Activated effector memory CD4-positive, alpha-beta T cell treated with Interleukin-2 at 50 U/mL for 16 hours (primary cell): ENCODE results near the gene MBD3L2.
"Not testable (repeated sequence)": the region's sequence is repeated elsewhere in the genome, so short reads cannot be mapped to it uniquely, and the experiment has no call there.

Source experiments
- DNase-seq: peaks from one replicate; pipeline ENCODE4 v3.0.0-alpha.2; 2020

MBD3L2 gene

DNA sequence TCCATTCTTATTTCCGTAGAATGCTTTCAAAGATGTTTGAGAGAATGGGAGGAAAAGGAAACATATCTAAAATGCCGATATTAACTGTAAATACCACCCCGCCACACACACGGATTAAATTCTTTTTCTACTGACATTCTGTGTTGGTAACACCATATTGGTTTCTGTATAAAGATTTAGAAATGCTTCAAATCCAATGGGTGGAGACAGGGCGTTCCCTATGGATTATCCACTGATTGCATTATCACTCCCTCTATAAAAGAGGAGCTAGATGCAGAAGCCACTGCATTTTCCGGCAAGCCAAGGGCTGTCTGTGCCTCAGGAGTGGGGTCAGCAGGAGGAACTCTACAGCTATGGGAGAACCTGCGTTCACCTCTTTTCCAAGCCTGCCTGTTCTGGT is at the start of gene MBD3L2:
Gene MBD3L2 (plus strand): TSS at position 301 of the 400 bp plus-strand sequence. CDS start 53 bp downstream, at position 354.
- not testable (repeated sequence) for DNase-seq

DNA sequence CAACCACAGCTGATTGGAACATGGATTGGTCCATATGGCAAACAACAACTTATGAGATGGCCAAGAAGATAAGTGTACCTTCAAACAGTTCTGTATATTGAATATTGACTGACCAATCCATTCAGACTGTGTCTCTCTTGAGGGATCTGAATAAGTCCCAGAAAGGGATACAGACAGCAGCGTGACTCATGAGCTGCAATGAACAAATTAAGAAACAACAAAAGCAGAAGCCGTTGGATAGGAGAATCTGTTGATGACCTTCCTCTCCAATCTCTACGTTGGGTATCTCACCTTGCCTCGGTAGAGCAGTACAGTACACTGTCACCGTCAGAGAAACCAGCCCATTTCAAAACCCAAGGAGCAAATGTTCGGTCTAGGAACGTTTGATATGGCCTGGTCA is 49.2 kb upstream of the MBD3L2 start:
- DNase-seq, result no peak

DNA sequence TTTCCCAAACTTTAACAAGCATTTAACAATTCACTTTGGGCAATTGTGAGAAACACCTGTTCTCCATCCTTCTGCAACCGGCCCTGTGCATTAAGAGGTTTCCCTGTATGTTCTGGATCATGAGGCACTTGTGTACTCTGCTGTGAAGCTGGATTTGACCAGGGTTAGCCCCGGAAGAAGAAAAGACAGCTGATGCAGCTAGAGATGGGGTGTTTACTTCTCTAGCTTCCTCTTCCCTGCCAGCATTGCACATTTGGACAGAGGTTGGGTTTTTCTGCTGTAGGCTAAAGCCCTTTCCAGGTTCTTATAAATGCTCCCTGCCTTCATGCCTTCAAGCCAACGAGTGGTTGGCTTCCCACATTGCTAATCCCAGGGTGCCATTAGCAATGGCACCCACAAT is 48.8 kb upstream of the MBD3L2 start:
- DNase-seq, result no peak

DNA sequence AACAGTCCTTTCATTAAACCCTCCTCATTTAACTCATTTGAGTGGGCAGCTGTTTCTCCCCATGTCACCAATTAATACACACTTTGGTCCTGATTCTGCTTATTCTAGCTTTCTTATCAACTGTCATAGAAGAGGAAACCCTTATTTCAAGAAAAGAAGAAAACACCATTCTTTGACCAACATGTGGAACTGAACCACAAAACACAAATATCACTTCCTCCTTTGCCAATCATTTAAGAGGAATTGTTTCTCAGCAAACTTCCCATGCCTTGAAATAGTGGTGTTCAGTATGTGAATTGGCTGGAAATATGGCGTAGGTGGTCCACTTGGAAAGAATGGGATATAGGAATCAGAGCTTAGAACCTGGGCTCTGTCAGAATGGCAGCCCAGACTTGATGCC is 48.3 kb upstream of the MBD3L2 start:
- no peak for DNase-seq

DNA sequence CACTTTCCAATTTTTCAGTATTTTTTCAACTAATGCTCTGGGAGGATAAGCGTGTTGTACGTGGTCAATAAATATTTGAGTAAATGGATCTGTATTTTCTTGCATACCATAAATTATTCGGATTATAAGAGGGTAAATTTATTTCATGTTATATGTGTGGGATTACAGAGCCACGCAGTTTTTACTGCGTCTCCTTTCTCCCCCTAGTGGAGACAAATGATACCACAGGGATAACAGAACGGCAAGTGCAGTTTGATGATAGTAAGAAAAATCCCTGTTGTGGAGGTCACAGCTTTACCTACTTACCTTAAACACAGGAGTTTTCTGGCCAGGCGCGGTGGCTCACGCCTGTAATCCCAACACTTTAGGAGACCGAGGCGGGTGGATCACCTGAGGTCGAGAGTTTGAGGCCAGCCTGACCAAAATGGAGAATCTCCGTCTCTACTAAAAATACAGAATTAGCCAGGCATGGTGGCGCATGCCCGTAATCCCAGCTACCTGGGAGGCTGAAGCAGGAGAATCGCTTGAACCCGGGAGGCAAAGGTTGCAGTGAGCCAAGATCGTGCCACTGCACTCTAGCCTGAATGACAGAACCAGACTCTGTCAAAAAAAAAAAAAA is 44.7 kb upstream of the MBD3L2 start:
- no peak for DNase-seq

DNA sequence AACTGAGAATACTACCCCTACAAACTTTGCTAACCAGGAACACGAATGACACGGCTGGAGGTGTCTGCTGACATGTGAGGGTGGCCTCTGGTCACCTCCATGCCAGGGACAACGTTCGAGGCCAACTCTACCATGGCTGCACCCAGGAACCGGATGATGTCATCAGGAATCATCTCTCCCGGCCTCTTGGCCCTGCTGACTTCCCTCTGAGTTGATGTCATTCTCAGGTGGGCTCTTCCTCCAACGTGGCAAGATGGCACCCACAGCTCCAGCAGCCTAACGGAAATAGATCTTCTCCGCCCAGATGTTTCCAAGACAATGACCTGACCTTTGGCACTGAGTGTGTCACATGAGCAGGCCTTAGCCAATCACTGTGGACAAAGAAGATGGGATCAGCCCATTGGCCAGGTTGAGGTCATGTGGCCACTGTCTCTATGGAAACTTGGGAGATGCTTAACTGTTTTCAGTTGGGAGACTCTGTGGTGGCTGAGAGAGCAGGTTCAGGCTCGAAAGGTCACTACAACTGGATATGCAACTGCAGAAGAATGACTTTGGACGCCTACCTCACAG is 42.9 kb upstream of the MBD3L2 start:
- DNase-seq, result no peak

DNA sequence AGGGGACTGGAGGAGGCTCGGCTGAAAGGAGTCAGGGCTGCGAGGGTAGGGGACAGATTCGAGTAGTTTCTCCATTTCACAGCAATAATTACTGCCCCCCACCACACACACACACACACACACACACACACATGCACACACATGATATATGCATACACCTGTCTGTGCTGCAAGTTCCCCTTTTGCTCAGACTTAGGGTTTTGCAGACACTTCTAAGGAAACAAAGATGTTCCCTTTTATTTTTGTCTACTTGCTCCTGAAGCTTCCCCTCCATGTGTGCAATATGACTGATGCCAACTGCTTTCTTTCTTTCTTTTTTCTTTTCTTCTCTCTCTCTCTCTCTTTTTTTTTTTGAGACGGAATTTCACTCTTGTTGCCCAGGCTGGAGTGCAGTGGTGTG is 41.3 kb upstream of the MBD3L2 start:
- no peak for DNase-seq

GRCh38 chr19:7010722-7011593 is 38.2 kb upstream of the MBD3L2 start:
- DNase-seq, result no peak

DNA sequence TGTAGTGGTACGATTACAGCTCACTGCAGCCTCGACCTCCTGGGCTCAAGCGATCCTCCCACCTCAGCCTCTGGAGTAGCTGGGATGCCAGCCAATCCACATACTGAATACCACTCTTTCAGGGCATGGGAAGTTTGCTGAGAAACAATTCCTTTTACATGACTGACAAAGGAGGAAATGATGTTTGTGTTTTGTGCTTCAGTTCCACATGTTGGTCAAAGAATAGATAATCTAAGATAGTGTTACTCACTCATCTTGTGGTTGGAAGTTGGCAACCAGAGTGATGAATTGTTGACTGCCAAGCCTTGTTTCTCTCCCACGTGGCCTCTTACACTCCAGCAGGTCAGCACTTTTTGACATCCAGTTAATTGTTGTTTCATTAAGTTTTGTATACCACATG is 35.4 kb upstream of the MBD3L2 start:
- no peak for DNase-seq

- DNase-seq, result no peak
These were observed 30.3 kb upstream of the MBD3L2 start for GRCh38 chr19:7018828-7019227.

GRCh38 chr19:7021331-7021730 is 27.8 kb upstream of the MBD3L2 start, which contains the start of gene MBD3L2B:
MBD3L2B (minus strand) TSS chr19:7021431; CDS start chr19:7021397, 34 bp downstream.
- not testable (repeated sequence) for DNase-seq

- DNase-seq, result not testable (repeated sequence)
These were observed 20.3 kb upstream of the MBD3L2 start for GRCh38 chr19:7028790-7029189.

- not testable (repeated sequence) for DNase-seq
These were observed 18.8 kb upstream of the MBD3L2 start, which contains the start of gene MBD3L5 for GRCh38 chr19:7030278-7030677. MBD3L5 (plus strand) TSS chr19:7030578; CDS start chr19:7030612, 34 bp downstream.

GRCh38 chr19:7040079-7040478 is 9.0 kb upstream of the MBD3L2 start, which contains the start of gene MBD3L4:
MBD3L4 (minus strand) TSS chr19:7040179; CDS start chr19:7040144, 35 bp downstream.
- DNase-seq, result not testable (repeated sequence)

DNA sequence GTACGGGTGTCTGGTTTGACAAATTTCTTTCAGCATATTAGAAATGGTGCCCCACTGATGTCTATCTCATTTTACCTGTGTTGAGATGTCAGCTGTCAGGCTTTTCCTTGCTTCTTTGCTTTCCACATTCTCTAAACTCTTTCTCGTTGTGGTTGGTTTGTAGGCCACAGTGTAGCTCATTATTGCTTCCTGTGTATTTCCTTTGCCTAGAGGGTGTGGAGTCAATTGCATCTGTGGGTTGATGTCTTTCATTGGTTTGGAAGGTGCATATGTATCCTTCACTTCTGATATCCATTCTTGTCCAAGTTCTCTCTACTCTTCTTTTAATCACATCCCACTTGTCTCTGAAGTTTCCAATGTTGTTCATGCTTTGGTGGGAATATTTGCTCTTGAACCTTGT is 7.6 kb upstream of the MBD3L2 start:
- DNase-seq, result not testable (repeated sequence)

GRCh38 chr19:7051421-7051820 is 2.3 kb downstream of the MBD3L2 start:
- DNase-seq, result not testable (repeated sequence)

DNA sequence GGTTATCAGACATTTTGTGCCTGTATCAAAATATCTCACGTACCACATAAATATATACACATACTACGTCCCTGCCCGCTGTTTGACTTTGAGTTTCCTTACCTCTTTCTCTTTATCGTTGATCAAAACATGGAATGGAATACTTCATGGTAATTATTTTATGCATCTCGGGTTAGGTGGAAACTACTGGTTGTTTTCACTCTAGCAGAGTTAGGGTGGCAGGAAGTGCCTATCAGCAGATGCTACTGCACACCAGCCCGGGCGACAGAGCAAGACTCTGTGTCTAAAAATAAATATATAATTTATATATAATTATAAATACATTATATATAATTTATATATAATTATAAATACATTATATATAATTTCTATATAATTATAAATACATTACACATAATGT is 3.8 kb downstream of the MBD3L2 start:
- not testable (repeated sequence) for DNase-seq

GRCh38 chr19:7054635-7055368 is 5.7 kb downstream of the MBD3L2 start:
- DNase-seq, result not testable (repeated sequence)

DNA sequence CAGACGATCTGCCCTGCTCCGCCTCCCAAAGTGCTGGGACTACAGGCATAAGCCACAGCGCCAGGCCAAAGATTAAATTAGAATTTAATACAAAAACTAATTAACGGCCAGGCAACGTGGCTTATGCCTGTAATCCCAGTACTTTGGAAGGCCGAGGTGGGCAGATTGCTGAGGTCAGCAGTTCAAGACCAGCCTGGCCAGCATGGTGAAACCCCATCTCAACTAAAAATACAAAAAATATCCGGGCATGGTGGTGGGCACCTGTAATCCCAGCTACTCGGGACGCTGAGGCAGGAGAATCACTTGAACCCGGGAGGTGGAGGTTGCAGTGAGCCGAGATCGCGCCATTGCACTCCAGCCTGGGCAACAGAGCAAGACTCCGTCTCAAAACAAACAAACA is 6.6 kb downstream of the MBD3L2 start:
- not testable (repeated sequence) for DNase-seq

- not testable (repeated sequence) for DNase-seq
These were observed 7.2 kb downstream of the MBD3L2 start for GRCh38 chr19:7056371-7056770.

DNA sequence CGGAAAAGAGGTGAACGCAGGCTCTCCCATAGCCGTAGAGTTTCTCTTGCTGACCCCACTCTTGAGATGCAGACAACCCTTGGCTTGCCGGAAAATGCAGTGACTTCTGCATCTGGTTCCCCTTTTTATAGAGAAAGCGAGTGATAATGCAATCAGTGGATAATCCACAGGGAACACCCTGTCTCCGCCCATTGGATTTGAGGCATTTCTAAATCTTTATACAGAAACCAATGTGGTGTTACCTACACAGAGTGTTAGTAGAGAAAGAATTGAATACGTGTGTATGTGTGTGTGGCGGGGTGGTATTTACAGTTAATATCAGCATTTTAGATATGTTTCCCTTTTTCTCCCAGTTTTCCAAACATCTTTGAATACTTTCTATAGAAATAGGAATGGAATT is 9.5 kb downstream of the MBD3L2 start, which contains the start of gene MBD3L3:
Gene MBD3L3 (minus strand): TSS at position 101 of the 400 bp plus-strand sequence. CDS start 71 bp downstream, at position 30.
- DNase-seq, result not testable (repeated sequence)

DNA sequence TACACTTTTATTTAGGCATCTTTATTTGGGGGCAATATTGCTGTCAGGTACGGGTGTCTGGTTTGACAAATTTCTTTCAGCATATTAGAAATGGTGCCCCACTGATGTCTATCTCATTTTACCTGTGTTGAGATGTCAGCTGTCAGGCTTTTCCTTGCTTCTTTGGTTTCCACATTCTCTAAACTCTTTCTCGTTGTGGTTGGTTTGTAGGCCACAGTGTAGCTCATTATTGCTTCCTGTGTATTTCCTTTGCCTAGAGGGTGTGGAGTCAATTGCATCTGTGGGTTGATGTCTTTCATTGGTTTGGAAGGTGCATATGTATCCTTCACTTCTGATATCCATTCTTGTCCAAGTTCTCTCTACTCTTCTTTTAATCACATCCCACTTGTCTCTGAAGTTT is 10.9 kb downstream of the MBD3L2 start:
- DNase-seq, result not testable (repeated sequence)

- DNase-seq, result no peak
These were observed 14.2 kb downstream of the MBD3L2 start for GRCh38 chr19:7063339-7063738.
